Uterus (tissue), 4 donors: ENCODE results near the gene GGT5. TPM values are rescaled to one million over a fixed set of nuclear protein-coding genes. Genes with fewer than 3 reads are reported as not detected.
"Not testable (repeated sequence)": the region's sequence is repeated elsewhere in the genome, so short reads cannot be mapped to it uniquely, and the experiment has no call there.

Experiments
- DNase-seq, 2 donors: peaks; one replicate each; pipeline ENCODE4 v3.0.0-alpha.2; 2019 to 2020
- H3K27ac ChIP-seq, 2 donors: fragments of 200-600 bp; sonication (generic); 1 replicate in 1 of 2; 2 replicates in 1 of 2; pipeline ENCODE4 v1.5.1; 2016 to 2018
- H3K27me3 ChIP-seq, 2 donors: fragments of 200-600 bp; sonication (generic); one replicate each; pipeline ENCODE4 v1.5.1; 2018 to 2019; ENCODE audit warnings: control low read depth in 1 of 2
- H3K36me3 ChIP-seq, 2 donors: fragments of 200-600 bp; sonication (generic); one replicate each; pipeline ENCODE4 v1.5.1; 2019; ENCODE audit warnings: control low read depth in 1 of 2
- H3K4me1 ChIP-seq, 2 donors: fragments of 200-600 bp; sonication (generic); one replicate each; pipeline ENCODE4 v1.5.1; 2018 to 2019; ENCODE audit warnings: control low read depth in 1 of 2
- H3K4me3 ChIP-seq, 2 donors: fragments of 200-600 bp; sonication (generic); 1 replicate in 1 of 2; 2 replicates in 1 of 2; pipeline ENCODE4 v1.5.1; 2018 to 2019; ENCODE audit warnings: mild to moderate bottlenecking in 1 of 2
- H3K9me3 ChIP-seq, 2 donors: fragments of 200-600 bp; sonication (generic); one replicate each; pipeline ENCODE4 v1.5.1; 2019; ENCODE audit warnings: control low read depth in 1 of 2
- CTCF ChIP-seq, 4 experiments: fragments of 200-600 bp in 2 of 4; fragments of 450-650 bp in 2 of 4; sonication (generic) in 2 of 4; IDR thresholded peaks; one replicate each; pipeline ENCODE4 v1.5.1; 2016 to 2019; ENCODE audit warnings: antibody characterized with exemption in 4 of 4, mild to moderate bottlenecking in 2 of 4, moderate library complexity in 1 of 4
- POLR2A ChIP-seq, 2 donors: fragments of 450-650 bp; IDR thresholded peaks; one replicate each; pipeline ENCODE4 v1.6.1; 2016; ENCODE audit warnings: antibody characterized with exemption in 2 of 2, mild to moderate bottlenecking in 1 of 2, moderate library complexity in 1 of 2
- intact Hi-C: fragments of 100-400 bp; cut with DNase I; formaldehyde crosslinking; loops from one replicate; pipeline ENCODE4 v1.15.1; 2023; ENCODE audit warnings: low total_unique reads
- total RNA-seq, 4 donors: library from RNA; depleted of rRNA in 3 of 4; stranded (reverse); fragments of >200 nt in 3 of 4; gene quantifications; one replicate each; pipeline versions ENCODE4 v1.1.0 to v1.2.4, GENCODE V29; 2014 to 2023
- donor health status: DM: yes; HTN: yes; CAD: no.

GGT5 gene
- total RNA-seq, 4 donors from 2014 or later = 4.1 to 95.9 (median 54.9) TPM

DNA sequence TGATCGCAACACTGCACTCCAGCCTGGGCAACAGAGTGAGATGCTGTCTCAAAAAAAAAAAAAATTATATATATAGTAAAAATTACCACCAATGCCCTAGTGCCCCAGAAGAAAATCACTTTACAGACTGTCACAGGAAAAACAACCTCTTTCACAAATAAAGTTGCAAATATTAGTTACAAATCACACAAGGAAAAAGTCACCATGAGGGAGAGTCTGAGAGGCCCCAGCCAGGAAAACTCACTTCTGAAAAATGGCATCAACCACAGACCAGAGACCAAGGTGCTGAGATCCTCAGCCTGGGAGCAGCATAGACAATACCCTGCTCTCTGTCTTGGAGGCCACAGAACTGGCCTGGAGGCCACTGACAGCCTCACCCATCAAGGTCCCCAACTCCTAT, 20.4 kb downstream of the GGT5 start:
- H3K9me3 ChIP-seq = peaks cover 0 to 12% of the 10 kb centered on the region in 2 donors
- H3K4me3 ChIP-seq = no peak overlapping the region
- no peak overlapping the region for H3K27ac ChIP-seq
- H3K36me3 ChIP-seq = no peaks in the 10 kb centered on the region
- TF ChIP-seq POLR2A (IDR thresholded peaks at IDR 0.05) (no peak), CTCF (IDR thresholded peaks at IDR 0.05) (no peak)
- DNase-seq = no peak
- H3K4me1 ChIP-seq = no peaks in the 10 kb centered on the region
- H3K27me3 ChIP-seq = no peaks in the 10 kb centered on the region
- intact Hi-C loops = no loop called here

DNA sequence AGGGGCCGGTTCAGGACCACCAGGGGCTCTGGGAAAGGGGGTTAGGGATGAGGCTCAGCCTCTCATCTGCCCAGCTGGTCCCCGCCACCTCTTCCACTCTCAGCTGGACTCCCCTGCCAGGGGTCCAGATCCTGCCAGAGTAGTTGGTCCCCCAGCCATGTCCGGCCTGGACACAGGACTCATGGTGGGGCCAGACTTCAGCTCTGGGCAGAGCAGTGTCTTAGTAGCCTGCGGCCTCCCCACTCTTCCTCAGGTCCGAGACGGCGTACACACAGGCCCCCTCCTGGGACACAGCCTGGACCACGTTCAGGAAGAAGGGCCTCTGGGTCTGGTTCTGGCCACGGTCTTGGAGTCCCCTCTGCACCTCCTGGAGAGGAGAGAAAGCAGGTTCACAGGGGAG, 25.1 kb downstream of the GGT5 start:
- H3K27me3 ChIP-seq = no peaks in the 10 kb centered on the region
- H3K4me3 ChIP-seq = no peak overlapping the region
- TF ChIP-seq POLR2A (IDR thresholded peaks at IDR 0.05) = no peak
- intact Hi-C loops = no loop called here
- DNase-seq = no peak
- H3K9me3 ChIP-seq = peaks cover 0 to 8% of the 10 kb centered on the region in 2 donors
- H3K36me3 ChIP-seq = no peaks in the 10 kb centered on the region
- no peak overlapping the region for H3K27ac ChIP-seq
- no peaks in the 10 kb centered on the region for H3K4me1 ChIP-seq

DNA sequence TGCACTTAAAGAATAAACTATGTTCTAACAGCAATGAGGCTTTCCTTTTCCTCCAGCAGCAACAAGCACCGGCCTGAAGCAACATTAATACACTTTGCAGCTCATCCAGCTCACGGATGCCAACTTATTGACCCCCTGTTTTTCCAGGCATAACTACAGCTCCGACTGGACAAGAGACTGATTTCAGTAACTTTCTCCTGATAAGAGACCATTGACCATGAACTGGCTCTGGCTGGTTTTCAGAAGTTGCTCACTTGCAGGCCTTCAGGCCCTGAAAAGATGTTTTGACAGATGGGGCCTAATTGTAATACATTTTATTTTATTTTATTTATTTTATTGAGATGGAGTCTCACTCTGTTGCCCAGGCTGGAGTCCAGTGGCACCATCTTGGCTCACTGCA, 27.5 kb downstream of the GGT5 start:
- intact Hi-C loops = no loop called here
- Histone ChIP-seq H3K27me3 (no peaks in the 10 kb centered on the region), H3K4me1 (no peaks in the 10 kb centered on the region), H3K27ac (no peak overlapping the region), H3K4me3 (no peak overlapping the region), H3K36me3 (no peaks in the 10 kb centered on the region), H3K9me3 (no peaks in the 10 kb centered on the region)
- DNase-seq = no peak
- TF ChIP-seq POLR2A (IDR thresholded peaks at IDR 0.05) (no peak), CTCF (IDR thresholded peaks at IDR 0.05) (no peak)

DNA sequence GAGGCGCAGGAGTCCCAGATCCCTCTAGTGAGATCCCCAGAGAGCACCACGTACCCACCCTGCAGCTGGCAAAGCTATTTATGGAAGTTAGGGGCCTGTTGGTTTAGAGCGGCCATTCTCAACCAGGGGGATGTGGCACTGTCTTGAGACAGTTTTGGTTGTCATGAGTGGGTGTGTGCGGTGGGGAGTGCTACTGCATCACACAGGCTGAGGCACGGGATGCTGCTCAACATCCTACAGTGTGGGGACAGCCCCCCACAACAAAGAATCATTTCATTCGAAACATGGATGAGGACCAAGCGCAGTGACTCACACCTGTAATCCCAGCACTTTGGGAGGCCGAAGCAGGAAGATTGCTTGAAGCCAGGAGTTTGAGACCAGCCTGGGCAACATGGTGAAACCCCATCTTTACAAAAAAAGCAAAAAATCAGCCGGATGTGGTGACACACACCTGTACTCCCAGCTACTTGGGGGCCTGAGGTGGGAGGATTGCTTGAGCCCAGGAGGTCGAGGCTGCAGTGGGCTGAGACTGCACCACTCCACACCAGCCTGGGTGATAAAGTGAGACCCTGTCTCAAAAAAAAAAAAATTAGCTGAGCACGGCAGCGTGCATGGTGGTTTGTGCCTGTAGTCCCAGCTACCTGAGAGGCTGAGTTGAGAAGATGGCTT, 28.2 kb downstream of the GGT5 start:
- no peak overlapping the region for H3K27ac ChIP-seq
- no peak for DNase-seq
- no peaks in the 10 kb centered on the region for H3K4me1 ChIP-seq
- H3K36me3 ChIP-seq = no peaks in the 10 kb centered on the region
- intact Hi-C loops = no loop called here
- no peaks in the 10 kb centered on the region for H3K27me3 ChIP-seq
- TF ChIP-seq POLR2A (IDR thresholded peaks at IDR 0.05) = no peak
- TF ChIP-seq CTCF (IDR thresholded peaks at IDR 0.05) = no peak
- H3K9me3 ChIP-seq = no peaks in the 10 kb centered on the region
- no peak overlapping the region for H3K4me3 ChIP-seq

- no peak overlapping the region for H3K27ac ChIP-seq
- intact Hi-C loops = no loop called here
- DNase-seq = no peak
- H3K27me3 ChIP-seq = no peaks in the 10 kb centered on the region
- H3K4me3 ChIP-seq = no peak overlapping the region
- no peaks in the 10 kb centered on the region for H3K9me3 ChIP-seq
- H3K4me1 ChIP-seq = no peaks in the 10 kb centered on the region
- no peaks in the 10 kb centered on the region for H3K36me3 ChIP-seq
- no peak for TF ChIP-seq POLR2A (IDR thresholded peaks at IDR 0.05)
- no peak for TF ChIP-seq CTCF (IDR thresholded peaks at IDR 0.05)
Observed at GRCh38 chr22:24214467-24215285, 30.2 kb downstream of the GGT5 start.

DNA sequence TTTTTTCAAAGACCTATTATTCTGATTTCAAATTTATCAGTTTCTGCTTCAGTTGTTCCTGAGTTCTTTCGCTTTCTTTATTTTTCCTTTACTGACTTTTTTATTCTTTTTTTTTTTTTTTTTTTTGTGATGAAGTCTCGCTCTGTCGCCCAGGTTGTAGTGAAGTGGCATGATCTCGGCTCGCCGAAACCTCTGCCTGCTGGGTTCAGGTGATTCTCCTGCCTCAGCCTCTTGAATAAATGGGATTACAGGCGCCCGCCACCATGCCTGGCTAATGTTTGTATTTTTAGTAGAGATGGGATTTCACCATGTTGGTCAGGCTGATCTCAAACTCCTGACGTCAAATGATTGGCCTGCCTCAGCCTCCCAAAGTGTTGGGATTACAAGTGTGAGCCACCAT, 31.8 kb downstream of the GGT5 start:
- not testable (repeated sequence) for DNase-seq, H3K4me1 ChIP-seq, H3K4me3 ChIP-seq

GRCh38 chr22:24211716-24212115, 33.2 kb downstream of the GGT5 start:
- H3K27me3 ChIP-seq, H3K27ac ChIP-seq, H3K9me3 ChIP-seq, H3K4me3 ChIP-seq, DNase-seq, H3K36me3 ChIP-seq, intact Hi-C loops: not testable (repeated sequence)
- H3K4me1 ChIP-seq = peaks cover 0 to 11% of the 10 kb centered on the region in 2 donors

More for the DNA sequence above, 31.8 kb downstream of the GGT5 start:
- H3K27me3 ChIP-seq, H3K27ac ChIP-seq, H3K9me3 ChIP-seq, H3K36me3 ChIP-seq, intact Hi-C loops: not testable (repeated sequence)

GRCh38 chr22:24210409-24210808, 34.5 kb downstream of the GGT5 start:
- H3K9me3 ChIP-seq, intact Hi-C loops, H3K27me3 ChIP-seq, DNase-seq, H3K36me3 ChIP-seq, H3K4me3 ChIP-seq, H3K27ac ChIP-seq: not testable (repeated sequence)
- H3K4me1 ChIP-seq = peaks cover 0 to 11% of the 10 kb centered on the region in 2 donors
